H1 (cell line): ENCODE data around the gene POLN. TPM values are rescaled to one million over a fixed set of nuclear protein-coding genes. Genes with fewer than 3 reads are reported as not detected.

Experiments used
- CTCF ChIA-PET: fragments of 300-600 bp; sonication (Branson Sonifier 250); formaldehyde crosslinking; loops from one replicate; lab custom pipeline; 2021; ENCODE audit not compliant: partially characterized antibody; lab: Charles Lee
- POLR2A ChIA-PET: fragments of 300-600 bp; sonication (Branson Sonifier 250); formaldehyde crosslinking; loops from one replicate; lab custom pipeline; 2021; ENCODE audit warnings: inconsistent platforms; ENCODE audit not compliant: partially characterized antibody; lab: Charles Lee
- DNase-seq, 2 experiments: peaks; one replicate each; pipeline versions ENCODE4 v3.0.0 to v3.0.0-alpha.2; 2010 to 2022; ENCODE audit warnings: low spot score in 2 of 2, low read depth in 1 of 2, mixed read lengths in 1 of 2
- FAIRE-seq: peaks from 2 replicates; lab custom pipeline; 2011; peaks lifted over from hg19 to GRCh38; lab: Jason Lieb, UNC
- H2AFZ ChIP-seq: 2 replicates; pipeline ENCODE4 v1.8.1; 2012; ENCODE audit warnings: low read length, inconsistent platforms
- H2AK5ac ChIP-seq: 2 replicates; pipeline ENCODE4 v1.6.1; 2013; ENCODE audit warnings: low read depth, low read length
- H2BK120ac ChIP-seq: replicated peaks from 2 replicates; pipeline ENCODE3; 2013; ENCODE audit warnings: low read depth, low read length, inconsistent platforms
- H2BK12ac ChIP-seq: 2 replicates; pipeline ENCODE4 v1.6.1; 2013; ENCODE audit warnings: low read depth, low read length
- H2BK15ac ChIP-seq: 2 replicates; pipeline ENCODE4 v1.6.1; 2013; ENCODE audit warnings: low read length
- H2BK20ac ChIP-seq: 2 replicates; pipeline ENCODE4 v1.6.1; 2013; ENCODE audit warnings: low read length
- H2BK5ac ChIP-seq: 2 replicates; pipeline ENCODE4 v1.6.1; 2013; ENCODE audit warnings: low read depth, low read length
- H3K14ac ChIP-seq: 2 replicates; pipeline ENCODE4 v1.6.1; 2013; ENCODE audit warnings: inconsistent platforms; ENCODE audit not compliant: insufficient read length
- H3K18ac ChIP-seq: 2 replicates; pipeline ENCODE4 v1.6.1; 2013; ENCODE audit warnings: low read length; ENCODE audit errors: extremely low read depth
- H3K23ac ChIP-seq: 2 replicates; pipeline ENCODE4 v1.6.1; 2013; ENCODE audit warnings: inconsistent platforms; ENCODE audit not compliant: insufficient read length
- H3K23me2 ChIP-seq: 2 replicates; pipeline ENCODE4 v1.6.1; 2013; ENCODE audit warnings: low read depth, low read length
- H3K27ac ChIP-seq: 2 replicates; pipeline ENCODE4 v1.6.1; 2011; ENCODE audit warnings: low read depth, low read length, inconsistent platforms
- H3K27me3 ChIP-seq, 4 experiments: replicated peaks in 1 of 4; 1 replicate in 1 of 4; 2 replicates in 3 of 4; pipeline versions ENCODE4 v1.6.1 to v1.8.1; 2011 to 2013; ENCODE audit warnings: low read length in 3 of 4, mild to moderate bottlenecking in 3 of 4, inconsistent platforms in 2 of 4, mixed read lengths in 2 of 4, moderate library complexity in 1 of 4; ENCODE audit not compliant: control insufficient read depth in 3 of 4, insufficient read depth in 3 of 4; ENCODE audit errors: extremely low read depth in 1 of 4
- H3K36me3 ChIP-seq, 4 experiments: 2 replicates each; pipeline versions ENCODE4 v1.6.1 to v1.8.1; 2011 to 2013; ENCODE audit warnings: mild to moderate bottlenecking in 4 of 4, low read length in 3 of 4, moderate library complexity in 2 of 4, control low read depth in 1 of 4, inconsistent platforms in 1 of 4; ENCODE audit not compliant: insufficient read depth in 4 of 4, control insufficient read depth in 2 of 4
- H3K4ac ChIP-seq: replicated peaks from 2 replicates; pipeline ENCODE3; 2013; ENCODE audit warnings: low read length, low read depth, mixed read lengths, inconsistent platforms; ENCODE audit not compliant: insufficient read length
- H3K4me1 ChIP-seq, 4 experiments: replicated peaks in 1 of 4; 1 replicate in 1 of 4; 2 replicates in 3 of 4; pipeline versions ENCODE4 v1.6.1 to v1.8.1; 2011 to 2013; ENCODE audit warnings: low read length in 3 of 4, inconsistent platforms in 2 of 4, mixed read lengths in 1 of 4; ENCODE audit not compliant: insufficient read depth in 4 of 4, control insufficient read depth in 3 of 4
- H3K4me2 ChIP-seq, 2 experiments: 2 replicates each; pipeline versions ENCODE4 v1.6.1 to v1.8.1; 2011 to 2013; ENCODE audit warnings: low read depth in 2 of 2, low read length in 2 of 2, control low read depth in 1 of 2, inconsistent platforms in 1 of 2, mild to moderate bottlenecking in 1 of 2; ENCODE audit not compliant: insufficient read depth in 1 of 2
- H3K4me3 ChIP-seq, 4 experiments: fragments of 200-600, 300-600 bp in 1 of 4; sonication (generic), shearing (Covaris generic), sonication (Bioruptor Twin) in 1 of 4; 2 replicates each; pipeline versions ENCODE4 v1.5.1 to v1.8.1; 2011 to 2016; ENCODE audit warnings: low read length in 4 of 4, low read depth in 3 of 4, control low read depth in 2 of 4, inconsistent platforms in 2 of 4, mild to moderate bottlenecking in 2 of 4, mixed read lengths in 1 of 4, moderate library complexity in 1 of 4; ENCODE audit not compliant: insufficient read depth in 2 of 4; ENCODE audit errors: extremely low read depth in 1 of 4
- H3K56ac ChIP-seq: replicated peaks from 2 replicates; pipeline ENCODE3; 2013; ENCODE audit warnings: low read depth, mild to moderate bottlenecking, mixed read lengths, low read length, inconsistent platforms; ENCODE audit not compliant: insufficient read length
- H3K79me1 ChIP-seq: 2 replicates; pipeline ENCODE4 v1.6.1; 2013; ENCODE audit warnings: low read depth, low read length, control low read depth
- H3K79me2 ChIP-seq, 2 experiments: 2 replicates each; pipeline versions ENCODE4 v1.6.1 to v1.8.1; 2012 to 2013; ENCODE audit warnings: low read length in 2 of 2, mild to moderate bottlenecking in 2 of 2, inconsistent platforms in 1 of 2; ENCODE audit not compliant: insufficient read depth in 2 of 2, control insufficient read depth in 1 of 2
- H3K9ac ChIP-seq, 4 experiments: replicated peaks in 1 of 4; 1 replicate in 1 of 4; 2 replicates in 3 of 4; pipeline versions ENCODE4 v1.6.1 to v1.8.1; 2011 to 2013; ENCODE audit warnings: low read depth in 3 of 4, low read length in 3 of 4, control low read depth in 2 of 4, mild to moderate bottlenecking in 2 of 4, moderate library complexity in 2 of 4, inconsistent platforms in 1 of 4; ENCODE audit errors: extremely low read depth in 1 of 4
- H3K9me3 ChIP-seq, 2 experiments: 2 replicates each; pipeline versions ENCODE4 v1.6.1 to v1.8.1; 2012 to 2013; ENCODE audit warnings: mild to moderate bottlenecking in 2 of 2, moderate library complexity in 2 of 2, control low read depth in 1 of 2, inconsistent platforms in 1 of 2, low read depth in 1 of 2, low read length in 1 of 2, mixed read lengths in 1 of 2; ENCODE audit not compliant: insufficient read depth in 2 of 2
- H4K20me1 ChIP-seq, 2 experiments: replicated peaks in 1 of 2; 2 replicates each; pipeline versions ENCODE3 to v1.8.1; 2011 to 2013; ENCODE audit warnings: inconsistent platforms in 2 of 2, low read length in 2 of 2, mild to moderate bottlenecking in 1 of 2; ENCODE audit not compliant: insufficient read depth in 2 of 2, control insufficient read depth in 1 of 2
- H4K5ac ChIP-seq: 2 replicates; pipeline ENCODE4 v1.6.1; 2013; ENCODE audit warnings: low read length, low read depth, mixed read lengths, inconsistent platforms; ENCODE audit not compliant: insufficient read length
- H4K8ac ChIP-seq: 2 replicates; pipeline ENCODE4 v1.8.0; 2013; ENCODE audit warnings: mild to moderate bottlenecking, moderate library complexity, low read length, inconsistent platforms; ENCODE audit not compliant: insufficient read depth; ENCODE audit errors: extremely low read depth
- H4K91ac ChIP-seq: replicated peaks from 2 replicates; pipeline ENCODE3; 2013; ENCODE audit warnings: low read length, mixed read lengths, inconsistent platforms; ENCODE audit not compliant: insufficient read length
- BCL11A ChIP-seq, 2 experiments: IDR thresholded peaks; one replicate each; pipeline ENCODE4 v1.6.1; 2011; ENCODE audit warnings: low read depth in 2 of 2, low read length in 2 of 2, mild to moderate bottlenecking in 2 of 2
- CBX5 ChIP-seq: fragments of 300-800, 300-1000 bp; sonication (generic); IDR thresholded peaks from 2 replicates; pipeline ENCODE4 v1.7.1; 2016; ENCODE audit warnings: antibody characterized with exemption, low read length, low read depth
- EP300 ChIP-seq, 2 experiments: IDR thresholded peaks; 1 replicate in 1 of 2; 2 replicates in 1 of 2; pipeline ENCODE4 v1.6.1; 2011 to 2012; ENCODE audit warnings: low read depth in 2 of 2, low read length in 2 of 2, mild to moderate bottlenecking in 2 of 2, borderline replicate concordance in 1 of 2, inconsistent platforms in 1 of 2, moderate library complexity in 1 of 2
- GTF2F1 ChIP-seq: IDR thresholded peaks from 2 replicates; pipeline ENCODE4 v1.6.1; 2012; ENCODE audit warnings: low read depth, low read length, improper control_type of control experiment, borderline replicate concordance
- HDAC2 ChIP-seq, 2 experiments: fragments of 300-600 bp in 1 of 2; sonication (generic) in 1 of 2; IDR thresholded peaks; 2 replicates each; pipeline ENCODE4 v1.6.1; 2011 to 2012; ENCODE audit warnings: low read depth in 2 of 2, low read length in 2 of 2, mild to moderate bottlenecking in 2 of 2, moderate library complexity in 2 of 2, borderline replicate concordance in 1 of 2, inconsistent platforms in 1 of 2
- JUND ChIP-seq: IDR thresholded peaks from 2 replicates; pipeline ENCODE4 v1.6.1; 2011; ENCODE audit warnings: mild to moderate bottlenecking, improper control_type of control experiment, low read length
- KDM1A ChIP-seq: fragments of 200-600, 300-600 bp; sonication (generic); IDR thresholded peaks from 2 replicates; pipeline ENCODE4 v1.7.1; 2016; ENCODE audit warnings: mild to moderate bottlenecking, low read length, borderline replicate concordance
- MAFK ChIP-seq: IDR thresholded peaks from 2 replicates; pipeline ENCODE4 v1.6.1; 2012; ENCODE audit warnings: low read depth, mild to moderate bottlenecking, improper control_type of control experiment, low read length
- RXRA ChIP-seq: IDR thresholded peaks from 2 replicates; pipeline ENCODE4 v1.6.1; 2011; ENCODE audit warnings: low read depth, mild to moderate bottlenecking, low read length, moderate library complexity; ENCODE audit not compliant: insufficient read depth
- SAP30 ChIP-seq: fragments of 300-600 bp; sonication (generic); IDR thresholded peaks from 2 replicates; pipeline ENCODE4 v1.7.1; 2012; ENCODE audit warnings: low read length, moderate library complexity, mild to moderate bottlenecking, inconsistent platforms; ENCODE audit not compliant: insufficient read depth, insufficient replicate concordance
- SP1 ChIP-seq: IDR thresholded peaks from 2 replicates; pipeline ENCODE4 v1.6.1; 2011; ENCODE audit warnings: low read depth, low read length
- SP4 ChIP-seq: IDR thresholded peaks from 2 replicates; pipeline ENCODE4 v1.6.1; 2012; ENCODE audit warnings: low read length, inconsistent platforms
- WGBS, 2 experiments: shearing (Covaris generic) in 1 of 2; methylation state at CpG; one replicate each; pipeline versions ENCODE4 v1.1.6 to v1.1.7; 2013 to 2015; ENCODE audit warnings: low lambda C conversion rate in 2 of 2, mixed read lengths in 2 of 2, inconsistent platforms in 1 of 2, low coverage in 1 of 2, missing lambda C conversion rate in 1 of 2; ENCODE audit not compliant: insufficient replicate concordance in 2 of 2, insufficient coverage in 1 of 2, insufficient read length in 1 of 2; ENCODE audit errors: extremely low coverage in 1 of 2, missing lambda C conversion rate in 1 of 2; 5-methylcytosine and 5-hydroxymethylcytosine counted together
- polyA plus RNA-seq, 7 experiments: library from polyadenylated mRNA; depleted of rRNA in 3 of 7; stranded (reverse) in 5 of 7; unstranded in 2 of 7; fragments of >200 nt in 5 of 7; fragments of 200-250 nt in 2 of 7; gene quantifications; 1 replicate in 5 of 7; 2 replicates in 1 of 7; 4 replicates in 1 of 7; pipeline versions ENCODE4 v1.2.1 to v1.2.3, GENCODE V29; 2011 to 2013; ENCODE audit warnings: missing spikeins in 2 of 7, mixed read lengths in 2 of 7
- total RNA-seq: library from RNA; stranded (reverse); fragmentation: NEBNext Ultra II Directional; extraction: Animal tissue kit (Norgen Biotek cat#: 25700); gene quantifications from 2 replicates; pipeline ENCODE4 v1.2.1, GENCODE V29; 2021

The POLN gene
- total and polyA plus RNA-seq, 2 of the 8 experiments (the other 6 are each of a cell fraction or from before 2014, with no cell fraction given) = 0.98 to 1.5 TPM

- no peak overlapping the region for H3K4me2 ChIP-seq
- H4K5ac ChIP-seq = no peak overlapping the region
- no peak overlapping the region for H3K18ac ChIP-seq
- no peak overlapping the region for H2BK15ac ChIP-seq
- no peak overlapping the region for H3K9ac ChIP-seq
- POLR2A ChIA-PET = no interaction called here
- no peak overlapping the region for H3K14ac ChIP-seq
- DNase-seq (no peak), FAIRE-seq (no peak)
- H3K4ac ChIP-seq = no peak overlapping the region
- CTCF ChIA-PET = interaction anchor here (0.6 to 2.1 kb wide), 6 partner anchors 9 to 192 kb away, joined by 3 to 7 read pairs (median 4); no protein-coding TSS in a partner anchor
- H3K27ac ChIP-seq = no peak overlapping the region
- no peak overlapping the region for H2BK120ac ChIP-seq
- 94% methylated on average over 23 of the region's 26 CpGs; no CpG with 5 or more reads in 1 of the 2 experiments for WGBS, 2 experiments
- H3K79me1 ChIP-seq = no peaks in the 10 kb centered on the region
- H3K27me3 ChIP-seq = no peaks in the 10 kb centered on the region
- no peak overlapping the region for H3K56ac ChIP-seq
- TF ChIP-seq RXRA (no peak), SAP30 (no peak), SP4 (no peak), HDAC2 (IDR thresholded peaks at IDR 0.05; ENCODE audit: borderline replicate concordance in 1 of 2, low read depth in 2 of 2, low read length in 2 of 2) (no peak), KDM1A (no peak), EP300 (IDR thresholded peaks at IDR 0.05; ENCODE audit: borderline replicate concordance in 1 of 2, low read depth in 2 of 2, low read length in 2 of 2) (no peak), BCL11A (IDR thresholded peaks at IDR 0.05; ENCODE audit: low read depth in 2 of 2, low read length in 2 of 2) (no peak), CBX5 (no peak), JUND (no peak), MAFK (no peak), SP1 (no peak), GTF2F1 (no peak)
- H4K91ac ChIP-seq = no peak overlapping the region
- no peak overlapping the region for H2BK12ac ChIP-seq
- no peaks in the 10 kb centered on the region for H3K79me2 ChIP-seq
- 0 out of 7 replicates have a peak, but pooled peaks cover 0 to 4% (median 0%) of the 10 kb centered on the region in 4 experiments for H3K4me1 ChIP-seq
- peaks cover 0 to 5% (median 2%) of the 10 kb centered on the region in 4 experiments; a peak in 2 of 8 replicates for H3K36me3 ChIP-seq
- no peak overlapping the region for H2BK20ac ChIP-seq
- H3K23me2 ChIP-seq = no peaks in the 10 kb centered on the region
- H4K8ac ChIP-seq = no peak overlapping the region
- no peak overlapping the region for H3K4me3 ChIP-seq
- H2BK5ac ChIP-seq = no peak overlapping the region
- H3K9me3 ChIP-seq = no peaks in the 10 kb centered on the region; a peak in 1 of 4 replicates
- H2AK5ac ChIP-seq = no peak overlapping the region
- no peak overlapping the region for H2AFZ ChIP-seq
- peaks cover 0 to 5% of the 10 kb centered on the region in 2 experiments for H4K20me1 ChIP-seq
- H3K23ac ChIP-seq = no peak overlapping the region
These were observed 7.8 kb upstream of the POLN start for GRCh38 chr4:2249526-2250356.
